Sigmoid colon (tissue), 7 donors: Measurements from ENCODE around the gene ADISSP. TPM values are rescaled to one million over a fixed set of nuclear protein-coding genes. Genes with fewer than 3 reads are reported as not detected.

Experiments used
- DNase-seq: peaks from one replicate; pipeline ENCODE4 v3.0.0-alpha.2; 2019
- H3K27ac ChIP-seq, 4 donors: fragments of 200-600 bp; sonication (generic); one replicate each; pipeline ENCODE4 v1.5.1; 2016 to 2019; ENCODE audit warnings: mild to moderate bottlenecking in 1 of 4
- H3K27me3 ChIP-seq, 3 donors: fragments of 200-600 bp; sonication (generic); one replicate each; pipeline ENCODE4 v1.5.1; 2019; ENCODE audit warnings: mild to moderate bottlenecking in 1 of 3
- H3K36me3 ChIP-seq, 4 donors: fragments of 200-600 bp; sonication (generic); one replicate each; pipeline ENCODE4 v1.5.1; 2016 to 2019
- H3K4me1 ChIP-seq, 4 donors: fragments of 200-600 bp; sonication (generic); one replicate each; pipeline ENCODE4 v1.5.1; 2017 to 2019
- H3K4me3 ChIP-seq, 4 donors: fragments of 200-600 bp; sonication (generic); one replicate each; pipeline ENCODE4 v1.5.1; 2017 to 2019; ENCODE audit warnings: mild to moderate bottlenecking in 2 of 4, moderate library complexity in 1 of 4
- H3K9me3 ChIP-seq, 4 donors: fragments of 200-600 bp in 3 of 4; sonication (generic) in 3 of 4; one replicate each; pipeline versions ENCODE4 v1.5.1 to v1.6.1; 2013 to 2019
- EP300 ChIP-seq, 4 donors: sonication (generic); formaldehyde crosslinking; IDR thresholded peaks; one replicate each; pipeline ENCODE4 v1.6.1; 2017; ENCODE audit warnings: antibody characterized with exemption in 4 of 4
- POLR2A ChIP-seq, 2 donors: fragments of 450-650 bp; IDR thresholded peaks; one replicate each; pipeline ENCODE4 v1.6.1; 2016; ENCODE audit warnings: antibody characterized with exemption in 2 of 2, mild to moderate bottlenecking in 2 of 2, moderate library complexity in 2 of 2
- POLR2AphosphoS5 ChIP-seq, 4 donors: sonication (generic); formaldehyde crosslinking; IDR thresholded peaks; one replicate each; pipeline ENCODE4 v1.6.1; 2017; ENCODE audit warnings: antibody characterized with exemption in 4 of 4
- WGBS, 2 donors: extraction: QIAGEN DNeasy Blood & Tissue Kit; methylation state at CpG; one replicate each; pipeline ENCODE4 v1.1.7; 2013; 5-methylcytosine and 5-hydroxymethylcytosine counted together
- intact Hi-C: fragments of 100-400 bp; cut with DNase I; formaldehyde crosslinking; loops from one replicate; pipeline ENCODE4 v1.15.1; 2023
- polyA plus RNA-seq, 3 donors: library from polyadenylated mRNA; stranded (reverse); fragments of 200-250 nt; gene quantifications; one replicate each; pipeline ENCODE4 v1.2.3, GENCODE V29; 2013
- total RNA-seq, 4 donors: library from RNA; depleted of rRNA; stranded (reverse); fragments of >200 nt; gene quantifications; one replicate each; pipeline ENCODE4 v1.1.0, GENCODE V29; 2016
- TF ChIP-seq, protein P1 (sequence below), 4 experiments: fragments of 450-650 bp in 3 of 4; fragments of 200-600 bp in 1 of 4; IDR thresholded peaks; one replicate each; pipeline ENCODE4 v1.5.1; 2016 to 2019; ENCODE audit warnings: antibody characterized with exemption in 4 of 4, mild to moderate bottlenecking in 3 of 4, moderate library complexity in 2 of 4
- donor health status: healthy with polysubstance abuse.
- donor health status: Bipolar disorder and iron deficiency.
- donor health status: healthy.

ADISSP gene
- total and polyA plus RNA-seq, 7 donors: 15.7 to 116 (median 53.2) TPM

GRCh38 chr20:3768342-3769130 lies 983 bp upstream of the ADISSP start:
- peaks cover 0 to 54% (median 49%) of the 10 kb centered on the region in 4 donors for H3K4me1 ChIP-seq
- peak; percentile 91 for DNase-seq
- intact Hi-C loops: loop anchor here (5.0 kb wide), 1 partner anchor 91 kb away; no protein-coding TSS in a partner anchor

GRCh38 chr20:3767110-3767426 lies 485 bp downstream of the ADISSP start:
- Histone ChIP-seq H3K9me3 (no peaks in the 10 kb centered on the region), H3K4me3 (peak overlapping the region; percentile 78 to 92 (median 88)), H3K36me3 (no peaks in the 10 kb centered on the region), H3K27ac (peak overlapping the region; percentile 91 to 96 (median 92)), H3K27me3 (no peaks in the 10 kb centered on the region), H3K4me1 (peaks cover 0 to 64% (median 57%) of the 10 kb centered on the region in 4 donors)
- TF ChIP-seq EP300 (IDR thresholded peaks at IDR 0.05) (no peak), POLR2A (IDR thresholded peaks at IDR 0.05) (no peak), POLR2AphosphoS5 (IDR thresholded peaks at IDR 0.05) (no peak)
- TF ChIP-seq, protein P1, sequence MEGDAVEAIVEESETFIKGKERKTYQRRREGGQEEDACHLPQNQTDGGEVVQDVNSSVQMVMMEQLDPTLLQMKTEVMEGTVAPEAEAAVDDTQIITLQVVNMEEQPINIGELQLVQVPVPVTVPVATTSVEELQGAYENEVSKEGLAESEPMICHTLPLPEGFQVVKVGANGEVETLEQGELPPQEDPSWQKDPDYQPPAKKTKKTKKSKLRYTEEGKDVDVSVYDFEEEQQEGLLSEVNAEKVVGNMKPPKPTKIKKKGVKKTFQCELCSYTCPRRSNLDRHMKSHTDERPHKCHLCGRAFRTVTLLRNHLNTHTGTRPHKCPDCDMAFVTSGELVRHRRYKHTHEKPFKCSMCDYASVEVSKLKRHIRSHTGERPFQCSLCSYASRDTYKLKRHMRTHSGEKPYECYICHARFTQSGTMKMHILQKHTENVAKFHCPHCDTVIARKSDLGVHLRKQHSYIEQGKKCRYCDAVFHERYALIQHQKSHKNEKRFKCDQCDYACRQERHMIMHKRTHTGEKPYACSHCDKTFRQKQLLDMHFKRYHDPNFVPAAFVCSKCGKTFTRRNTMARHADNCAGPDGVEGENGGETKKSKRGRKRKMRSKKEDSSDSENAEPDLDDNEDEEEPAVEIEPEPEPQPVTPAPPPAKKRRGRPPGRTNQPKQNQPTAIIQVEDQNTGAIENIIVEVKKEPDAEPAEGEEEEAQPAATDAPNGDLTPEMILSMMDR (IDR thresholded peaks at IDR 0.05): no peak
- intact Hi-C loops: loop anchor here (5.0 kb wide), 1 partner anchor 90 kb away; no protein-coding TSS in a partner anchor
- WGBS, 2 donors: 1 to 2% methylated on average over 21 of the region's 21 CpGs
- no peak for DNase-seq

More at GRCh38 chr20:3768342-3769130, 983 bp upstream of the ADISSP start:
- H3K27ac ChIP-seq: peak overlapping the region; percentile 91 to 96 (median 92)
- WGBS, 2 donors: 2% methylated on average over 51 of the region's 51 CpGs
- TF ChIP-seq EP300 (IDR thresholded peaks at IDR 0.05): no peak
- no peak for TF ChIP-seq POLR2A (IDR thresholded peaks at IDR 0.05)
- TF ChIP-seq, protein P1 (IDR thresholded peaks at IDR 0.05): peak in 2 of 4 experiments; percentile 16 to 48
- peak in 2 of 4 donors; percentile 34 for TF ChIP-seq POLR2AphosphoS5 (IDR thresholded peaks at IDR 0.05)
- H3K36me3 ChIP-seq: no peaks in the 10 kb centered on the region
- H3K9me3 ChIP-seq: no peaks in the 10 kb centered on the region
- no peaks in the 10 kb centered on the region for H3K27me3 ChIP-seq
- peak overlapping the region; percentile 78 to 92 (median 88) for H3K4me3 ChIP-seq

DNA sequence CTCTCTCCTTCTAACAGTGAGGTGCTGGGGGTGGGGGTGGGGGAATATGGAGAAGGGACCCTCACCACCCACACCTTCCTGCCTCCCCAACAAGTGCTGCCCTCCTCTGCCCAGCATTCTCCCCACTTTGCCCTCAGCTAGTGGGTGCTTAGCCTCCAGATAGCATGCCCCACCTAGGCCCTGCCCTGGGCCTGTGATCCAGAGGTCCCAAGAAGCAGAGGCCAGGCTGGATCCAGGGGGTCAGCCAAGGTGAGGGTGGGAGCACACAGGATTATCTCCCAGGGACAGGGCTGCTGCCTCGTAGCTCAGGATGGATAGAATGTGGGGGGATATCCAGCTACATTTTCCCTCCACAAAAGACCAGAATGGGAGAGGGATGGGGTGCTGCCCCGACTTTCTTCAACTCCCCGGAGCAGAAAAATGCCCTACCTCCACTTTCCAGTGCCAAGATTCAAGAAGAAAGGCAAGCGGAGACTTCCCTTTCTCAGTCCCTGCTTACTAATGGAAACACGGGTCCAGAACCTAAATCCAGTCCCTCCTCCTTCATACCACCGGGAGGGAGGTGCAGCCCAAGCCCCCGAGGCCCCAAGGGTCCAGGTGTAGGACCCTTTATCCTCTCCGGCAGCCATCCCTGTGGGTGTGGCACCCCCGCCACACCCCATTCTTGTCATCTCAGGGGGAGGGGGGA lies 987 bp downstream of the ADISSP start:
- intact Hi-C loops: loop anchor here (5.0 kb wide), 1 partner anchor 89 kb away; no protein-coding TSS in a partner anchor
- H3K27me3 ChIP-seq: no peaks in the 10 kb centered on the region
- no peaks in the 10 kb centered on the region for H3K36me3 ChIP-seq
- peaks cover 0 to 69% (median 61%) of the 10 kb centered on the region in 4 donors for H3K4me1 ChIP-seq
- peak overlapping the region; percentile 78 to 92 (median 88) for H3K4me3 ChIP-seq
- no peaks in the 10 kb centered on the region for H3K9me3 ChIP-seq
- H3K27ac ChIP-seq: peak overlapping the region; percentile 91 to 96 (median 92)
- DNase-seq: peak; percentile 68
- 22 to 36% methylated on average over 9 of the region's 9 CpGs for WGBS, 2 donors
- no peak for TF ChIP-seq EP300 (IDR thresholded peaks at IDR 0.05)
- TF ChIP-seq, protein P1 (IDR thresholded peaks at IDR 0.05): no peak

GRCh38 chr20:3765171-3765882 lies 2.2 kb downstream of the ADISSP start:
- WGBS, 2 donors: 76 to 83% methylated on average over 3 of the region's 3 CpGs
- intact Hi-C loops: loop anchor here (5.0 kb wide), 1 partner anchor 88 kb away; no protein-coding TSS in a partner anchor
- no peaks in the 10 kb centered on the region for H3K27me3 ChIP-seq
- no peaks in the 10 kb centered on the region for H3K9me3 ChIP-seq
- peaks cover 0 to 82% (median 73%) of the 10 kb centered on the region in 4 donors for H3K4me1 ChIP-seq
- TF ChIP-seq, protein P1 (IDR thresholded peaks at IDR 0.05): no peak
- no peak for TF ChIP-seq EP300 (IDR thresholded peaks at IDR 0.05)
- TF ChIP-seq POLR2A (IDR thresholded peaks at IDR 0.05): no peak
- no peak for TF ChIP-seq POLR2AphosphoS5 (IDR thresholded peaks at IDR 0.05)
- H3K27ac ChIP-seq: peak overlapping the region; percentile 91 to 96 (median 92)
- no peak for DNase-seq
- H3K36me3 ChIP-seq: no peaks in the 10 kb centered on the region
- peak overlapping the region in 2 of 4 donors; percentile 78 to 92 for H3K4me3 ChIP-seq
